ENCODE data around the gene ALG2. TPM values are rescaled to one million over a fixed set of nuclear protein-coding genes. Genes with fewer than 3 reads are reported as not detected.

ALG2 gene
- total RNA-seq, 6 experiments from 2014 or later: 26.2 to 32.6 (median 27.7) TPM

DNA sequence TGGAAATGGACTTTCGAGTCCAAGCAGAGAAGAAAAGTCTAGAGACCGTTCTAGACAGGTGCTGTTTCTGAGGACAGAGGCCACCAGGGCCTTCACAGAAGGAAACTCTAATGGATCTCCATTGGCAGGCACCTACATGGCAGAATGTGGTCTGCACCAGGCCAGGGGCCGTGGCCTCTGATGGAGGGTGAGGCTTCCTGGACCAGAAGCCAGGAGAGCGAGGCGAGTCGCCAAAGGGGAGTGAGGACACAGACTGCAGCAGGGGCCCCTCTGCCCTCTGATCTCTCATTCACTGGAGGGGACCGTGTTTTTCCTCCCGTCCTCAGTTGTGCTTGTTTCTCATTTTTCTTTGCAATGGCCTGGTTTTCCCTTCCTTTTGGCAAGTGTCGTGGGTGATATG is 41.1 kb downstream of the ALG2 start:
- no peak overlapping the region for H3K4me3 ChIP-seq
- intact Hi-C loops (cut with DNase I): no loop called here
- H3K27ac ChIP-seq: no peak overlapping the region
- no peak for TF ChIP-seq POLR2A (IDR thresholded peaks at IDR 0.05)
- TF ChIP-seq, protein P1, sequence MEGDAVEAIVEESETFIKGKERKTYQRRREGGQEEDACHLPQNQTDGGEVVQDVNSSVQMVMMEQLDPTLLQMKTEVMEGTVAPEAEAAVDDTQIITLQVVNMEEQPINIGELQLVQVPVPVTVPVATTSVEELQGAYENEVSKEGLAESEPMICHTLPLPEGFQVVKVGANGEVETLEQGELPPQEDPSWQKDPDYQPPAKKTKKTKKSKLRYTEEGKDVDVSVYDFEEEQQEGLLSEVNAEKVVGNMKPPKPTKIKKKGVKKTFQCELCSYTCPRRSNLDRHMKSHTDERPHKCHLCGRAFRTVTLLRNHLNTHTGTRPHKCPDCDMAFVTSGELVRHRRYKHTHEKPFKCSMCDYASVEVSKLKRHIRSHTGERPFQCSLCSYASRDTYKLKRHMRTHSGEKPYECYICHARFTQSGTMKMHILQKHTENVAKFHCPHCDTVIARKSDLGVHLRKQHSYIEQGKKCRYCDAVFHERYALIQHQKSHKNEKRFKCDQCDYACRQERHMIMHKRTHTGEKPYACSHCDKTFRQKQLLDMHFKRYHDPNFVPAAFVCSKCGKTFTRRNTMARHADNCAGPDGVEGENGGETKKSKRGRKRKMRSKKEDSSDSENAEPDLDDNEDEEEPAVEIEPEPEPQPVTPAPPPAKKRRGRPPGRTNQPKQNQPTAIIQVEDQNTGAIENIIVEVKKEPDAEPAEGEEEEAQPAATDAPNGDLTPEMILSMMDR (IDR thresholded peaks at IDR 0.05): no peak
- ATAC-seq (no peak), DNase-seq (no peak)
- 66% methylated on average over 5 of the region's 9 CpGs for WGBS (ENCODE audit: insufficient coverage, low coverage, low lambda C conversion rate, missing lambda C conversion rate)
- no peaks in the 10 kb centered on the region for H3K9me3 ChIP-seq
- H3K27me3 ChIP-seq: no peaks in the 10 kb centered on the region
- H3K36me3 ChIP-seq: no peaks in the 10 kb centered on the region
- no peaks in the 10 kb centered on the region for H3K4me1 ChIP-seq

DNA sequence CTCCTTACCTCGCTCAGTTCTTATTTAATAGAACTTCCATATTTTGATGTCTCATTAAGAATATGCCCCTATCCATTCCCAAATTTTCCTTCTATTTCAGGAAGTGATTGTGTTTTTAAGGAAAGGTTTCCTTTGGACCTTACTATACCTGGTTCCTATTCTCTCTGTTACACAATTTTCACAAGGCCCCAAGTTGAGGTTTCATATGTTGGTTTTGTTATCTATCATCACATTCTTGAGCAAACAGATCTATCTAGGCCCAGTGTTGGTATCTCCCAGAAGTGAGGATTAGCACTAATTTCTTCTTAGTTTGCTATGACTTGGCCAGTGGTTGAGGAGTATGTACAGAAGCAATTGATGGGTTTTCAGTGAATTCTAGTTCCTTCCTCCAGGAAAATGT is 41.5 kb downstream of the ALG2 start:
- intact Hi-C loops (cut with DNase I): no loop called here
- no peak for ATAC-seq
- TF ChIP-seq POLR2A (IDR thresholded peaks at IDR 0.05): no peak
- TF ChIP-seq, protein P1 (IDR thresholded peaks at IDR 0.05): no peak
- WGBS (ENCODE audit: insufficient coverage, low coverage, low lambda C conversion rate, missing lambda C conversion rate): 90% methylated on average over 1 of the region's 1 CpG
- Histone ChIP-seq H3K9me3 (no peaks in the 10 kb centered on the region), H3K27me3 (no peaks in the 10 kb centered on the region), H3K4me3 (no peak overlapping the region), H3K36me3 (no peaks in the 10 kb centered on the region), H3K27ac (no peak overlapping the region), H3K4me1 (no peaks in the 10 kb centered on the region)
- DNase-seq: no peak

DNA sequence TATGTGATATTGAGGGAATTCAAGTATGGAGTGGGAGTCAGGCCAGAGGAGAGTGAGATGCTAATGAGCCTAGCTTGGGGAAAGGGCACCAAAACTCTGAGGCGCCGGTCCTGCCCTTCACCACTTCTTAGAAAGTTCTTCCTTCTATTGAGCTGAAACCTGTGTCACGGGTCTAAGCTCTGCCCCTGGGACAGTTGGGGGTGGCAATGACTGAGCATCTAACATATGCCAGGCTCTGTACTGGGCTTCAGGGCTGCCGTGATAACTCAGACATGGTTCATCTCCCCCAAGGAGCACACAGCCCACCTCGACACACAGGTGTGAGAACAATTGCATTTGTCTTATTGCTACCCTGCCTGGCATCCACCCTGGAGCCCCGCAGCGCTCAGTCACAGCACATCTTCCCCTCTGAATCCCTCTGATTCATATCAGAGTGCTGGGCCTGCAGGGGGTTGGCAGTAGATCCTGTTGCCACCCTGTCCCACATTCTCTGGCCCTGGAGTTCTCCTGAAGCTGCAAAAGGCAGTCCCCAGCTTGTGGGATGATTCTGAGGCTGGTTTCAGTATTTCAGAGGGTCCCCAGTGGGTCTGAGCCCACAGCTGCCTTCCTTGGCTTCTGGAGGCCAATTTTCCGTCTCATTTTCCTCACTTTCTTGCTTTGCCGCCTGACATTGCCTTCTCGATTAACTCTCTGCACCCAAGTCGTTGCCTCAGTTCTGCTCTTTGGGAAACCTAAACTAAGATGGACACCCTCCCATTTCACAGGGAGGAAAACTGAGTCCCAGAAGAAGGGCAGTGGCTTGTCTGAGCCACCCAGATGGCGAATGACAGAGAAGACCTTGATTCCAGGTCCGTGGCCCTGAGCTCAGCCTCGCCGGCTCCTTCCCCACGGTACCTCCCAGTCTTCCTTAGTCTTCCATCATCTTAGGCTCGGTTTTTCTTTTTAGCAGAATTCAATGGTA is 42.5 kb downstream of the ALG2 start:
- intact Hi-C loops (cut with DNase I): no loop called here
- no peaks in the 10 kb centered on the region for H3K9me3 ChIP-seq
- H3K4me3 ChIP-seq: no peak overlapping the region
- no peaks in the 10 kb centered on the region for H3K27me3 ChIP-seq
- no peaks in the 10 kb centered on the region for H3K4me1 ChIP-seq
- TF ChIP-seq, protein P1 (IDR thresholded peaks at IDR 0.05): no peak
- TF ChIP-seq POLR2A (IDR thresholded peaks at IDR 0.05): no peak
- ATAC-seq (no peak), DNase-seq (no peak)
- no peaks in the 10 kb centered on the region for H3K36me3 ChIP-seq
- no peak overlapping the region for H3K27ac ChIP-seq
- WGBS (ENCODE audit: insufficient coverage, low coverage, low lambda C conversion rate, missing lambda C conversion rate): 83% methylated on average over 12 of the region's 17 CpGs

DNA sequence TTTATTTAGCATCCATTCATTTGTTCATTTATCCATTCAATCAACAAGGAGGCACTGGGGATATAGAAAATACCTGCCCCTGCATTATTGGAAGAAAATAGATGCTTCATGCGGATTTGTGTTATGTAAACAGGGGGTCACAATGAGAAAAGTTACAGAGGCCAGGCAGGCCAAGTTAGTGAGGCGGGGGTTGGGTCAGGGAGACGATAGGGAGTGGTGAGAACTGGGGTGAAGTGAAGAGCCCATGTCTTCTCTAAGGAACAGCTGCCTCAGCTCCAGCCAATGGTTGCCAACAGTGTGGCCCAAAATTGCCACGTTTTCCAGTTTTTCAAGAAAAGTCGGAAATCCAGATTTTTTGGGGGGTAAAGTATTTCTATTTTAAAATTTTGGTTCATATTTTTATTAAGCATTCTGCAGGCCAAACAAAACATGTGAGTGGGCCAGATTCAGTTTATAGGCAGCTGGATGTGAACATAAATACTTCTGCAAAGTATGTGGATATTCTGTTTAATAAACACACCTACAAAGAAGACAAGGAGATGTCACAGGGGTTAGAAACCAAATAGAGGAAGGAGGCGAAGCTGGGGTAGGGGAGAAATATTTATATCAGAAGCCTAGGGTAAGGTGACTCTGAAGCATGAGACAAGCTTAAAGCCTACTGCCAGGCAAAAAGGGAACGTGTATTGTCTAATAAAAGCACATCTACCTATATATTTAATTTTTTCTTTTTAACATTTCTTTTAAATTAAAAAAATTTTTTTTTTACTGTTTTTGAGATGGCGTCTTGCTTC is 44.0 kb downstream of the ALG2 start:
- H3K4me1 ChIP-seq: no peaks in the 10 kb centered on the region
- no peak for ATAC-seq
- no peaks in the 10 kb centered on the region for H3K36me3 ChIP-seq
- H3K27me3 ChIP-seq: no peaks in the 10 kb centered on the region
- no peak overlapping the region for H3K4me3 ChIP-seq
- WGBS (ENCODE audit: insufficient coverage, low coverage, low lambda C conversion rate, missing lambda C conversion rate): 80% methylated on average over 8 of the region's 8 CpGs
- no peak overlapping the region for H3K27ac ChIP-seq
- TF ChIP-seq, protein P1 (IDR thresholded peaks at IDR 0.05): no peak
- no peak for TF ChIP-seq POLR2A (IDR thresholded peaks at IDR 0.05)
- H3K9me3 ChIP-seq: no peaks in the 10 kb centered on the region
- no peak for DNase-seq
- intact Hi-C loops (cut with DNase I): no loop called here
